Inferior parietal cortex (tissue), 1 donor: ENCODE measurements around the gene GOLGA5.
"Not testable (repeated sequence)": the region's sequence is repeated elsewhere in the genome, so short reads cannot be mapped to it uniquely, and the experiment has no call there.

Experiments used
- DNase-seq: peaks from one replicate; pipeline ENCODE4 v3.0.0-alpha.2; 2016; ENCODE audit errors: extremely low spot score

GOLGA5 gene

GRCh38 chr14:92820536-92820840, 26.4 kb downstream of the GOLGA5 start:
- not testable (repeated sequence) for DNase-seq

GRCh38 chr14:92830902-92831301, 36.8 kb downstream of the GOLGA5 start:
- no peak for DNase-seq

DNA sequence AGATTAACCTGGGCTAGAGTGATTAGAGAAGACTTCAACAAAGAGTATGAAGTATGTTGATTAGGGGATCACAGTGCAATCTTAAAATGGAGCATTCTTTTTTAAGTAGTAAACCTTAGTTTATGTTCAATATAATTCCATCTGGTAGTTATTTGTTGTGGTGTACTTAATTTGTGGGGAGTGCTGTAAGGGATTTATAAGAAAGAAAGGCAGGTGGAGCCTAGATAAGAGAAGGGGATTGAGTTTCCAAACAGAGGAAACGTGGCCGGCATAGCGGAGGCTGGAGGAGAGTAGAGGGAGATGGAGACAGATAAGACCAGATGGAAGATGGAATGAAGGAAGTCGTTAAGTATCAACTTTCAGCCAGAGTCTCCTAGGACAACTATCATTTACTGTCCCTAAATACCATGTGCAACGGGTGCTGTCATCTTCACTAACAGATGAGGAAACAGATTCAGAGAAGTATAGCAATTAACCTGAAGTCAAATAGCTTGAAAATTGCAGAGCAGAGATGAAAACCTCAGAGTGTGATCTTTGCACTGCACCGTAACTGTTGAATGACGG, 38.1 kb downstream of the GOLGA5 start:
- no peak for DNase-seq

DNA sequence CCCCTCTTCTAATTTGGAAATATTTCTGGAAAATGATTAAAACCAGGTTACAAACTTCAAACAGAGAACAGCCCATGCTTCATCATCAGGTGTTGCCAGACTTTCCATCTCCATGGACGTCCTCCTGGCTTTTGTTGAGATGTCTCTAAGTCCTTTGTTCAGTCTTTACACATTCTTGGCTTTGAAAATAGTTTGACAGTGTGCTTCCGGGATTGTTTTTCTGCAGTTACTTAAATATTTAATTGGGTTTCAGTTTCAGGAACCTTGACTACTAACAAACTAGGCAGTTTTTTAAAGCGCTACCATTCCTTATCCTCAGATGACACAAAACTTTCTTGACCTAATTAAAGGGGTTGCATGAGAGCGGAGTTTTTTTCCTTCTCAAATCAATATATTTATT, 47.8 kb downstream of the GOLGA5 start:
- no peak for DNase-seq

- no peak for DNase-seq
These were observed 50.1 kb downstream of the GOLGA5 start for GRCh38 chr14:92844204-92844603.

DNA sequence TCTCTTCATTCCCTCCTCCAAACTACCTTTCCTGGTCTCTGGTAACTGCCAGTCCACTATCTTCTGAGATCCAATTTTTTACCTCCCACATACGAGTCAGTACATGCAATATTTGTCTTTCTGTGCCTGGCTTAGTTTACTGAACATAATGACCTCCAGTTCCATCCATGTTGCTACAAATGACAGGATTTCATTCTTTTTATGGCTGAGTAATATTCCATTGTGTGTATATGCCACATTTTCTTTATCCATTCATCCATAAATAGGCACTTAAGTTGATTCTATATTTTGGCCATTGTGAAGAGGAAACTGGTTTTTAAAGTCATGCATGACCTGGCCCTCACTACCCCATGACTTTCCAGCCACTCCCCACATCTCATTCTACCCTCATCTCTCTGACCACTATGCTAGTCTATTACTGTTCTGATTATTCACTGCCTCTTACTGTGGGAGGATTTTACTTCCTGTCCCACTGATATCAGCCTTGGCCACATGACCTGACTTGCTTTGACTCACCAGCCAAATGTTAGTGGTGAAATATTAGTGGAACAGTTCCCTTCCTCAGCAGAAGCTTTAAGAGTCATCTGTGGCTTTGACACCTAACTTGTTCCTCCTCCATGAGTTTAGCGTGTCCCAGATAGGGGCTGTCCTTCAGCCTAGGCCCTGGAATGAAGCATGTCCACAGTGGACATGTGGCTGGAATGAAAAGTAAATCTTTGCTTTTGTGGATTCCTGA, 52.2 kb downstream of the GOLGA5 start:
- no peak for DNase-seq

GRCh38 chr14:92847278-92847677, 53.2 kb downstream of the GOLGA5 start:
- no peak for DNase-seq

DNA sequence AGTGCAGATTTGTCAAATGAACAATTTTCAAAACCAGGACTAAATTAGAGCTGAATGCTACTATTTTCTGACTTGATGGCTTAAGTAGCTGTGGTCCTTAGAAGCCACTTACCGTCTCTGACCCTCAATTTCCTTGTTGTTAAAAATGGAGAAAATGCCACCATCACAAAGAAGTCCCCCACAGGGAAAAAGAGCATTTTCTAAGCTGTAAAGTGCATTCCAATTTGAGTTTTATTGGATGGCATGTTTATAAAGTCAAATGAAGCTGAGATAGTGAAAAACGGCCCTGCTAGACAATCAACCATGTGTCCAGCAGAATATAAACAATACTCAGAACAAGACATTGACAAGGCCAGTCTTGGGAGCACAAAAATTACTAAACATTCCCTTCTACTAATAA, 53.6 kb downstream of the GOLGA5 start:
- DNase-seq = no peak

- DNase-seq = no peak
These were observed 54.8 kb downstream of the GOLGA5 start for GRCh38 chr14:92848887-92849286.

DNA sequence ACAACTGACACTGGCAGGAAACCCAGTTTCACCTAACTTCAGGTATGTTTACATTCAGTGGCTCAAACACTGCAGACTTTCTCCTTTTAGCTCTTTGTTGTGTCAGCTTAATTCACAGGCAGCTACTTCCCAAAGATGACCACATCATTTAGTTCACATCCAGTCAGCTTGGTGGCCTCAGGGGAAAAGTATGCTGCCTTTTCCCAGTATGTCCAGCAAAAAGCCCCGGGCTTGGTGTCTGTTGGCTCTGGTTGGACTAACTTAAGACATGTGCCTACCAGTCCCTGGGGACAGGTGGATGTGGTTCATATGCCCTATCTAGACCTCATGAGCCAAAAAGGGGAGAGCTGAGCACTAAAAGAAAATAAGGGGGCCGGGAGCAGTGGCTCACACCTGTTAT, 56.4 kb downstream of the GOLGA5 start:
- DNase-seq = no peak

GRCh38 chr14:92853136-92853535, 59.0 kb downstream of the GOLGA5 start:
- not testable (repeated sequence) for DNase-seq

- no peak for DNase-seq
These were observed 66.1 kb downstream of the GOLGA5 start for GRCh38 chr14:92860049-92860840.

GRCh38 chr14:92861856-92862745, 68.0 kb downstream of the GOLGA5 start:
- no peak for DNase-seq

- no peak for DNase-seq
These were observed 69.4 kb downstream of the GOLGA5 start for GRCh38 chr14:92863286-92864080.

DNA sequence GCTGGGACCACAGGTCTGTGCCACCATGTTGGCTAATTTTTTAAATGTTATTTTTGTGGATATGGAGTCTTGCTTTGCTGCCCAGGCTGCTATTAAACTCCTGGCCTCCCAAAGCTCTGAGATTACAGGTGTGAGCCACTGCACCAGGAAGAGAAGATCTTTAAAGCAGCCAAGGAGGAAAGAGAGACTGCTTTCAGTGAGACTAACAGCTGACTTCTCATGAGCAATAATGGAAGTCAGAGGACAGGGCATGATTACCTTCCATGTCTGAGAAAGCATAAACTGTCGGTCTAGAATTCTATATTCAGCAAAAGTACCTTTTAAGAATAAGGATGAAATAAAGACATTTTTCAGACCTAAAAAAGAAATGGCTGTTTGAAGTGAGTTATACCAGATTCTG, 71.6 kb downstream of the GOLGA5 start:
- no peak for DNase-seq

DNA sequence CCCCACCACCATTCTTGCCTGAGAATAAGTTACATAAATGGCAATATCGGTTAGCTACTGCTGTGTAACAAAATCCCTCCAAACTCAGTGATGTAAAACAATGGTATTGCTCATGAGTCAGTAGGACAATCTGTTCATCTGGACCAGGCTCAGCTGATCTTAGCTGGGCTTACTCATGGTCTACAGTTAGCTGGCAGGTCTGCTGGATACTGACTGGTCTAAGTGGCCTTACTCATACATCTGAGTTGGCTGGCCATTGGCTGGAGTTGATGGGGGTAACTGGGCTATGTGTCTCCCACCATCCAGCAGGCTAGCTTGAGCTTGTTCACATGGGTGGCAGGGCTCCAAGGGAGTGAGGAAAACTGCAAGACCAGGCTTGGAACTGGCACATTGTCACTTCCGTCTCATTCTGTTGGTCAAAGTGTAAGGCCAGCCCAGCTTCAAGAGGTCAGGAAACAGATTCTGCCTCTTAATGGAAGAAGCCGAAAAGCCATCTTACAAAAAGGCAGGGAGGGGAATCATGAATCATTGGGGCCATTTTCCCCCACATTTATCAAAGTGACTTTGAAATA, 72.2 kb downstream of the GOLGA5 start:
- DNase-seq = no peak

- DNase-seq = no peak
These were observed 73.1 kb downstream of the GOLGA5 start for GRCh38 chr14:92866901-92867865.

DNA sequence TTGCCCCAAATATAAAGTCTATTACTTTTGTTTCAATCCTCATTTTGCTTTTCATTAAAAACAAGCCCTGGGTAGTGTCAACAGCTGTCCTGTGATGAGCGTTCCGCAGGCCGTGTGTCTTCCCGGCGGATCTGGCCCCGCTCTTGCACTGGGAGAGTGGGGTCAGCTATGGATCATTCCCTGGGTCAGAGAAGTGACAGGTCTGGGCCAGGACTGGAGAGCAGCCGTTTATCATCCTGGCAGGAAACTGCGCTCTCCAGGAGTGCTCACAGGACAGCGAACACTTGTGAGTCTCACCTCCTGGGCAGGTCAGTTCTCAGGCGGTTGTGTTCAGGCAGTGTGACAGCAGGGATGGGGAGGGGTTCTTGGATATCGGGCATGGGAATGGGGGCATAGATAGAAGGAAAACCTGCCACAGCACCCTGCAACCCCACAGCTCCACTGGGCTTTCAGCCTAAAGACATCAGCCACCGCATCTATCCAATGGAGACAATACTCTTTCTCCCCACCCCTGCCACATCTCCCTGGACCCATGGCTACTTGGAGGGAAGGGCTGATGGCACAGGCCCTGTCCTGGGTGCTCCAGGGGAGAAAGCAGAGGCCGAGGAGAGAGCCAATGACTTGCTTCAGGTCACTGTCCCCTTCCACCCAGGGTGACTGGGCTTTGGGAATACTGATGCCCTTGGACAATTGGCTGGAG, 81.0 kb downstream of the GOLGA5 start:
- DNase-seq = no peak
